Measurements from ENCODE around the gene UCP3.

UCP3 gene

DNA sequence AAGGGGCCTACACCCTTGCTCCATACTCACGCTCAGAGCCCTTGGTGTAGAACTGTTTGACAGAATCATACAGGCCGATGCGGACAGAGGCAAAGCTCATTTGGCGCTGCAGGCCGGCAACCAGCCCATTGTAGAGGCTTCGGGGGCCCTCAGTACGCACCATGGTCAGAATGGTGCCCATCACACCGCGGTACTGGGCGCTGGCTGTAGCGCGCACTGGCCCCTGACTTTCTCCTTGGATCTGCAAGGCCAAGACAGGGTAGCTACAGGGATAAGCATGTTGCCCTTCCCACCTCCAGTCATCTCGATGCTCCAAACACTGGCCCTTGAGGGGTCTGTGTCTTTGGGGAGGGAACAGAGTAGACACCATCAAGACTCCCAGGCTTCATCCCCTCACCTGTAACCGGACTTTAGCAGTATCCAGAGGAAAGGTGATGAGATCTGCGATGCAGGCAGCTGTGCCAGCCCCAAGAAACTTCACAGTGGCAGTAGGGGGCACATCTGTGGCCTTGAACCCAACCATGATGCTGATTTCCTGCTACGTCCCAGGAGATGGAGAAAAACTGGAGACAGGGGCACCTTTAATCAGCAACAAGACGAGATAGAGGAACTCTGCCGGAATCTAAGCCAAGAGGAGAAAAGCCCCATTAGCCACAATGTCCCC lies 30.9 kb downstream of the UCP3 start:
- DNase-seq (ENCODE audit: low spot score) = no peak

- DNase-seq (ENCODE audit: low spot score) = no peak
Measured at GRCh38 chr11:73976451-73977151, 32.3 kb downstream of the UCP3 start.

GRCh38 chr11:73975479-73975757 lies 33.5 kb downstream of the UCP3 start:
- no peak for DNase-seq (ENCODE audit: low spot score)

DNA sequence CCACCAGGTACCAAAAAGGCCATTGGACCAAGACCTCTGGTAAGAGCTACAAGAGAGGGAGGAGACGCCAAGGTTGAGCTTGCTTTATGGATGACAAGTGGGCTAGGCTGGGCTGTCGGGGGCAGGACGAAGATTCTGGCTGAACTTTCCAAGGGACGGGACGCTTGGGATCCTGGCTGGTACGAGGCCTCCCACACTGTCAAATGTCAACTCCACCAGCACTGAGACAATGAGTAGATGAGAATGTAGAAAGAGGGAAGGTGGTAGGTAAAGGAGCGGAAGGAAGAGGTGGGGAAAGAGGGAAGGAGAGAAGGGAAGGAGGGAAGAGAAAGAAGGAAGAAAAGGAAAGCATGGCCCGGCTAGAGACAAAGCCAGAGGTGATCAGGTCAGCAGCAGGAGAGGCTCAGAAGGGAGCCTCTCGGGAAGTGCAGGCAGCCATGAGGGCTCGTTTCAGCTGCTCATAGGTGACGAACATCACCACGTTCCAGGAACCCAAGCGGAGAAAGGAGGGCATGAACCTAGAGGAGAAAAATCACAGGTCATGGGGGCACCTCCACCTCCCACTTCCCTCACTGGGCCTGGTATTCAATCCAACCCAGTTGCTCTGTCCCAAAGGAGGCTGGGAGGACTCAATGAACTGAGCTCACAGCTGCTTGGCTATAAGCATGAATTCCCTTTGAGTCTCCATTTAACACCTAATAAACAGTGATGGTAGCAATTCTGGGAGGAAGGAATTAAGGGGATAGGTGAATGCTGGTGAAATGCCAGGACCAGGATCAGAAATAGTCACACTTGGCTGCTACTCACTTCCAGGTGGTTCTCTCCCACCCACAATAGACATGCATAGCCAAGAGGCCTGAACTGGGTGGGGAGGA lies 34.0 kb downstream of the UCP3 start:
- DNase-seq (ENCODE audit: low spot score) = no peak

DNA sequence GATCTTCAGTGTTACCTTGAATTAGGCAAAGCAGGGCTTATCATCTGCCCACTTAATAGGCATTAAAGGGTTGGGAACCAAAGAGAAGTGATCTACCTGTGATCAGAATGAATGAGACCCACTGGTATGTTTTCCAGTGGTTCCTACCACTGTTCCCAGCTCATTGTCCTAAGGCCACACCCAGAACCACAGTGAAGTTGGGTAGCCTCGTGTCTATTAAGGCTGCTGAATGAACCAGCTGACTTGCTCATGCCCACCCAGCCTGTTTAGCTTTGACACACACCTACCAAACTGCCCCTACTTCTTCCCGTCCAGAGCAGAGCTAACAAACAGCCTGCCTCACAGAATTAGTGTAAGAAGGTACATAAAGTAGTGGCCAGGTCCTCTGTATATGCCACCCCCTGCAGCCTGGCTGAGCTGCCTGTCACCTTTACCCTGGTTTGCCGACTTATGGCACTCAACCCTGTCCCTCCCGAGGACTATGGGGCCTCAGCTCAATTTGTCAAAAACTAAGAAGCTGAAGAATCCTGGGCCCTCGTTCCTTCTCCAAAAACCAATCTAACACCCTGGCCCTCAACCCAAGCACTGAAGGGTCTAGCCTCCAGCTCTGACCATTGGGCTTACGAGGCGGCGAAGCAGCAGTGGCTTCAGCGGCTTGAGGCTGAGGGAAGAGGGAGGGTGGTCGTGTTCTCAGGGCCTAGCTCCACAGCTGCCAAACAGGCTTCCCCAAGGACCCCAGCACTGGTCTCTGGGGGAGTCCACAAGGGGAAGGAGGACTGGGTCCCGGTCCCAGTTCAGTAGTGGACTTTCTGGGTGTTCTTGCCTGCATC lies 36.0 kb downstream of the UCP3 start:
- DNase-seq (ENCODE audit: low spot score) = no peak

DNA sequence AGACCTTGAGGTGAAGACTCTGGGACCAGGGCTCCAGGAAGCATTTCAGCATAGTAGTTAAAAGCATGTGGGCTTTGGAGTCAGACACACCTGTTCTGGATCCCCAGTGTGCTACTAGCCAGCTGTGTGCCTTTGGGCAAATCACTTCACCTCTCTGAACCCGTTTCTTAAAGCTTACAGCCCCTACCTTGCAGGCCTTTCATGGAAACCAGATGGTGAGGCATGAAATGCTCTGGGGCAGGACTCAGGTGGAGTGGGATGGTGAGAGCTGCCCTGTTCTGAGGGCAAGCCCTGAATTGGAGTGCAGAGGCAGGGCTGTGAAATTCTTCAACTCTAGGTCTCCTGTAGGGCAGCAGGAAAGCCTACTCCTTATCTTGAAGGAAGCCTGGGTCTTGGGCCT lies 36.7 kb downstream of the UCP3 start:
- no peak for DNase-seq (ENCODE audit: low spot score)

GRCh38 chr11:73971175-73971719 lies 37.6 kb downstream of the UCP3 start:
- no peak for DNase-seq (ENCODE audit: low spot score)

DNA sequence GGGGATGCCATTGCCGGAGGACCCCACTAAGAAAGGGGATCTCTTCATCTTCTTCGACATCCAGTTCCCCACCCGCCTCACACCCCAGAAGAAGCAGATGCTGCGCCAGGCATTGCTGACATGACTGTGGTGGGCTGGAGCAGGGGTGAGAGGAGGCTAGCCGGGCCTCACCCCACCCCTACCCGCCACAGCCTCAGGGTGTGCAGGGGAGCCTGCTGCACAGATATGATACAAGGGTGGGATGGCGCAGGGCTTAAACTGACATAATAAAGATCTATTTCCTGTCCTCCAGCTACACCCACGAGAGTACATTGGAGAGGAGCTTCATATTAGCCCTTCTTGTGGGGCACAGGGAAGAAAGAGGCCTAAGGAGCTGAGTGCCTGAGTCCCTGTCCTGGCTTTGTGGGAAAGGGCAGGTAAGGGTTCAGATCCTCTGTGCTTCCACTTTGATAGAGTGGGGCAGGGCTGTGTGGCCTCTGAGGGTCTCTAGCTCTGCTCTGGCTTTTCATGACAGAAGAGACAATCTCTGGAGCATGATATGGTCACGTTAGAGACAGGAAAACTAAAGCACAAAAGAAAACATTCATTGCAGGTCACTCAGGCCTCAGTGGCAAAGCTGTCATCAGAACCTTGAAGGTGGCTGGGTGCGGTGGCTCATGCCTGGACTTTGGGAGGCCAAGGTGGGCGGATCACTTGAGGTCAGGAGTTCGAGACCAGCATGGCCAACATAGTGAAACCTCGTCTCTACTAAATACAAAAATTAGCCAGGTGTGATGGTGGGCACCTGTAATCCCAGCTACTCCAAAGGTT lies 38.7 kb downstream of the UCP3 start:
- no peak for DNase-seq (ENCODE audit: low spot score)

DNA sequence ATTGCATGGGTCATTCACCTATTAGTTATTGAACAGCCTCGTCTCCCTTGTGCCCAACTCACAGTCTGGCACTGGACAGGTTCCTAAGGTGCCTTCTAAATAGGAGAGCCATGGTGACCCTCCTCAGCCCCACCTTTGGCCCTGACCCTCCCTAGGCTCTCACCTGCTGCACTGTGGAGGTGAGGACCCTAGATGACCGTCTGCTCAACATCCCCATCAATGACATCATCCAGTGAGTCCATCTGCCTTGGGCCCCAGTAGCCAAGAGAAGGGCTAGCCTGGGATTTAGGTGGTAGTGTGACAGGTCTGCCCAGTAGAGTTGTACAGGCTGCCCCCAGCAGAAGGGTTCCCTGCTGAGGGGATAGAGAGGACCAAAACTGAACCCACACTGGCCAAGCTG lies 39.8 kb downstream of the UCP3 start:
- DNase-seq (ENCODE audit: low spot score) = no peak

GRCh38 chr11:73968356-73968966 lies 40.4 kb downstream of the UCP3 start:
- DNase-seq (ENCODE audit: low spot score) = no peak

DNA sequence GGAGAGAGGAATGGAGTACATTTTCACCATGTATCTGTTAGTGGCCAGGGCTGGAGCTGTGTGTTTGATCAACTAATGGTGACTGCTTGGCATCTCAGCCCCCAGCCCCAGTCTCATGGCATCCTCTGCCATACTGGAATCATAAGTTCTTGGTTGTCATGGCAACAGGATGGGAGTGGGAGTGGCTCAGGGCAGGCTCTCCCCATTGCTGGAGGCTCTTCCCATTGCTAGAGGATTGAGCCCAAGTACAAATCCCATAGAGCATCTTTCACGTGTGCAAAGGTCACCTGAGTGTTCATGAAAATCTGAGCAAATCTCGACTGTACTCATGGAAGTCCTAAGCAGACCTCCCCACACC lies 43.1 kb downstream of the UCP3 start:
- no peak for DNase-seq (ENCODE audit: low spot score)

GRCh38 chr11:73965076-73965763 lies 43.7 kb downstream of the UCP3 start:
- no peak for DNase-seq (ENCODE audit: low spot score)

- DNase-seq (ENCODE audit: low spot score) = no peak
Measured at GRCh38 chr11:73963861-73964260, 45.0 kb downstream of the UCP3 start.

DNA sequence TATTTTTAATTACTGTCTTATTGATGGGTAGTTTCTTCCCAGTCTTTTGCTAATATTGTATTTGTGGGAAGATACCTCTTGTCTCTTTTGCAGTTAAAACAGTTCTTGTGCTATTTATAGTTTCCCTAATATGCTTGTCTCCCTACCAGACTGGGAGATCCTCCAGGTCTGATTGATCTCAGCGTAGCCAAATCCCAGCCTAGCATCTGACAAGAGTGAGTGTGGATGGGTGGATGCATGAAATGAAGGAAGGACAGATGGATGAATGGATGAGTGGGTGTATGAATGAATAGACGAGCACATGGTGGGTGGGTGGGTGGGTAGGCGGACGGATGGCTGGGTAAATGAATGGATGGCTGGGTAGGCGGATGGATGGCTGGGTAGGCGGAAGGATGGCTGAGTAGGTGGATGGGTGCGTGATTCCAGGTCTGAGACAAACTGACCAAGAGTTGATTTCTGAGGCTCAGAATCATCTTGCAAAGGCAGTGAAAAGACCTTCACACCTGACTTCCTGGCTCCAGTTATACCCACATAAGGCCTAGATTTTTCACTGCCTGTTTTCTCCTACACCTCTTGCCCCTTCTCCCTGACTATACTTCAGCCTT lies 46.7 kb downstream of the UCP3 start:
- DNase-seq (ENCODE audit: low spot score) = no peak

DNA sequence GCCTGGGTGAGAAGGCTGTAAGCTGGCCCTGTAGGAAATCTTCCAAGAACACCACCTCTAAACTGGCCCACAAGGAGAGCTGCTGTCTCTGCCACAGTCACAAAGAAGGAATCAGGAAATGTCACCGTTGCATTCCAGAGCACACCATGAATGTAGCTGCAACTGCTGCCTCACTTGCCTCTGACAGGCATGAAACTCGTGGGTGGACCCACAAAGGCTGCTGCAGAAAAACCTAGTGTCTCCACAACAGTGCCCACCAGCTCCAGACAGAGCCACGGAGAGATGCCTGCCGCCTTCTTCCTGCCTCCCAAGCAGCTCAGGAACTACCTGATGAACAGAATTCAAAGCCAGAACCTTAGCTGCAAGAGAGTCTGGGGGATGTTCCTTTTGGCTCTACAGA lies 47.6 kb downstream of the UCP3 start:
- DNase-seq (ENCODE audit: low spot score) = no peak

DNA sequence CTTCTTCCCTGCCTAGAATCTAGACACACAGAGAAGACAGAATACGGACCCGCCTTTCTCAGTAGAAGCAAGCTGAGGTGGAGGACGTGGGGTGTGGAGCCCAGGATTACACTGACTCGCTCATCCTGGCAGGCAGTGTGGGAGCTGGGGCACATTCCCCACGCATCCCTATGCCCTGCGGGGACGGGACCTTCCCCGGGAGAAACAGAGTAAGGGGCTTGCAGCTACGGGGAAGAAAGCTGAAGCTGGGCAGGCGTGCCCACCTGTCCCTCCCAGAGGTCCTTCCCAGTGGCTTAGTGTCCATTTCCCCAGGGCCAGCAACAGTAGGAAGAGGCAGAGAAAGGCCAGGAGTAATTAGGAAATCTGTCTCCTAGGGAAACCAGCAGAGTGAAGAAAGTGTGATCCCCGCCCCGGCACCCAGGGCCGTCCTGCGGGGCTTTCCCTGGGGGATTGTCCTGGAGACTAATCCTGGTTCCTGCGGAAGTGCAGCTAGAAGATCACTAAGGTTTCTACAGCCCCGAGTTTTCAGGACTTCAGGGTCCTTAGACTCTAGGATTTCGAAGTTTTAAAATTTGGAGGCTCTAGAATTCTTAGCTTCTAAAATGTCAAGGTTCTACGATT lies 50.3 kb downstream of the UCP3 start:
- DNase-seq (ENCODE audit: low spot score) = no peak

DNA sequence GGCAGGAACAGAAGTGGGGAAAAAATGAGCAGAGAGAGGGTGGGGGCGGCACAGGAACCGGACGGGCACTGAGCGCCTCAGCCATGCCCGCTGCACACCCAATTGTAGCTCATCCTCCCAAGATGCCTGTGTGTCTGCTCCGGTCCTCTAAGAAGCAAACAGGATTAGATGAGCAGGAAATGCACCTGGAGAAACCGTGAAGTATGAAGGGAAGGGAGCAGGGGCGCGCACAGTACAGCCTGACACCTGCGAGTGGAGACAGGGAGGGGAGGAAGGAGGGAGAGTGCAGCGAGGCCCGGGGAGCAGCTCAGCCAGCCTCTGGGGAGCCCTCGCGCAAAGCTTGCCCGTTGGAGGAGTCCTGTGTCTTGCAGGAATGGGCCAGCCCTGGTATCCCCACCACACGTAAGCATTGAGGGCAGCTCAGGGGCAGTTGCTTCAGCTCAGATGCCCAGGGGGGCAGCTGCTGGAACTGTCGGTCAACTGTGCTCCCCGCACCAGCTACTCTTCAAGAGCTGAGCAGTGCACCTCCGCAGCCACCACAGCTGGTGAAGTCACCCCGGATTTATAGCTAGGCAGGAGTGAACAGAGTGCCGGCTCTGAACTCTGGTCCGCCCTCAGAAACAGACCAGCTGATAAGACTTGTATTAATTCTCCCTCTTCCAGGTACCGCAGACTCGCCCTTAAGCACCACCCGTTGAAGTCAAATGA lies 51.1 kb downstream of the UCP3 start:
- DNase-seq (ENCODE audit: low spot score) = no peak

DNA sequence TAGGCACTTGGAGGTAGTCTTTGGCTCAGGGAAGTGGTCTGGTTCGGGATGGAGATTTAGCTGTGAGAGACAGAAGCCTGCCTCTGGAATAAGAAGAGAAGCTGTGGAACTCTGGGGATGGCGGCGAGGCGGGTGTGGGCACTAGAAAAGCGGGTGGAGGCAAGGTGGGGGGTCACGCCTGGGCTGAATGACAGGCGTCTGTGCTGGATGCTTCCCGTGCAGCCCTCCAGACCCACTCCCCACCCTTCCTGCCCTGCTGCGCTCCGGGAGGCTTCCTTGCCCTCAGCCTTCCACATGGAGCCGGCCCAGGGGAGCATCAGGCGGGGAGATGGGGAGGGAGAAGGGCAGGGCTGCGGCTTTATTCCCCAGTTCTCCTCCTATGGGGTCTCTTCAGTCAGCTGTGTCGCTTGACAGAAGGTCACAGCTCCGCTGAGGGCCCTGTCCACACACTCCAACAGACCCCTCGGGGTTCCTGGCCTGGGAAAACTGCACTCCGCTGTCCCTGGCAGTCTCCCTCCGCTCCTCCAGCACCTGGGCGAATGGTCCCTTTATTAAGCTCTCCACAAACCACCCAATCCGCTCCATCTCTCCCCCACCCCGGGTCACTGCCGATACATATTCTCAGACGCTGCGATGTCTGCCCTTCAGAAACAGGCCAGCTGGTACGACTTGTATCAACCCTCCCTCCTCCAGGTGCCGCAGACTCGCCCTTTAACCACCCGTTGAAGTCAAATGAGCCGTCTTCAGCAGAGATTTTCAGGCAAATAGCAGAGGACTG lies 51.8 kb downstream of the UCP3 start:
- DNase-seq (ENCODE audit: low spot score) = no peak
